ENCODE data around the gene PHACTR2. TPM values are rescaled to one million over a fixed set of nuclear protein-coding genes. Genes with fewer than 3 reads are reported as not detected.

Gene PHACTR2
- total and polyA plus RNA-seq, 2 of the 13 experiments (the other 11 are each of a cell fraction or from before 2014, with no cell fraction given): 11.3 to 28.2 TPM

DNA sequence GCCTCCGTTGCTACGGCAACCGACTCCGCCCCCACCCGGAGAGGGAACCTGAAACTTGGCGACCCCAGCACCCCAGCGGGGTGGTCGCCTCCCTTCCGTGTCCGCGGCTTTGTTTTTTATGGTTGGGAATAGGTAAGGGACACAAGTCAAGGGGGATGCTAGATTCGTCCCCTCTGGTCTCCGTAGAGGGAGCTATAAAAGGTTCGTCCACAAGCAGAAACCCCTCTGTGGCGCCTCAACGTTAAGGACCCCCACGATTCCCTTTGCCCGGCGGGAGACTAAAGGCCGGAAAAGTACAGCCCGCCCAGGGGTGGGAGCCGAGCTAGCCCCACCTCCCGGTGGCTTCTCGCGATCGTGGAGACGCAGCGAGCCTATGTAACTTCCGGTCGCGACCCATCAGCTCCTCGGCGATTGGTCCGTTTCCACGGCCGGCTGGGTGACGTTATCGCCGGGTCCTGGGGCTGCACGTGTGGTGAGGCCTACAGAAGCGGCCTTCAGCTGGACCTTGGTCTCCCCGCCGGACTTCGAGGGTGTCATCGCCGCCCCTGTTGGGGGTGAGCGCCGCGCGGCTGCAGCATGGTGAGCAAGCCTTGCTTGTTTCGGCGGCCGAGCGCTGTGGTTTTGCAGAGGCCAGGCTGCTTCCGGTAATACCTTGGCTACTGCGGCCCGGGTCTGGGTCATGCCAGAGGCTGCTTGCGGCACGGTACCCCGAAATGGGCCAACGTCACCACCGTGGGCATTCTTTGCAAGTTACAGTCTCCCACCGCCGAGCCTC lies 165.3 kb downstream of the PHACTR2 start, which contains the start of gene LTV1 (continued):
- TF ChIP-seq, protein P1, sequence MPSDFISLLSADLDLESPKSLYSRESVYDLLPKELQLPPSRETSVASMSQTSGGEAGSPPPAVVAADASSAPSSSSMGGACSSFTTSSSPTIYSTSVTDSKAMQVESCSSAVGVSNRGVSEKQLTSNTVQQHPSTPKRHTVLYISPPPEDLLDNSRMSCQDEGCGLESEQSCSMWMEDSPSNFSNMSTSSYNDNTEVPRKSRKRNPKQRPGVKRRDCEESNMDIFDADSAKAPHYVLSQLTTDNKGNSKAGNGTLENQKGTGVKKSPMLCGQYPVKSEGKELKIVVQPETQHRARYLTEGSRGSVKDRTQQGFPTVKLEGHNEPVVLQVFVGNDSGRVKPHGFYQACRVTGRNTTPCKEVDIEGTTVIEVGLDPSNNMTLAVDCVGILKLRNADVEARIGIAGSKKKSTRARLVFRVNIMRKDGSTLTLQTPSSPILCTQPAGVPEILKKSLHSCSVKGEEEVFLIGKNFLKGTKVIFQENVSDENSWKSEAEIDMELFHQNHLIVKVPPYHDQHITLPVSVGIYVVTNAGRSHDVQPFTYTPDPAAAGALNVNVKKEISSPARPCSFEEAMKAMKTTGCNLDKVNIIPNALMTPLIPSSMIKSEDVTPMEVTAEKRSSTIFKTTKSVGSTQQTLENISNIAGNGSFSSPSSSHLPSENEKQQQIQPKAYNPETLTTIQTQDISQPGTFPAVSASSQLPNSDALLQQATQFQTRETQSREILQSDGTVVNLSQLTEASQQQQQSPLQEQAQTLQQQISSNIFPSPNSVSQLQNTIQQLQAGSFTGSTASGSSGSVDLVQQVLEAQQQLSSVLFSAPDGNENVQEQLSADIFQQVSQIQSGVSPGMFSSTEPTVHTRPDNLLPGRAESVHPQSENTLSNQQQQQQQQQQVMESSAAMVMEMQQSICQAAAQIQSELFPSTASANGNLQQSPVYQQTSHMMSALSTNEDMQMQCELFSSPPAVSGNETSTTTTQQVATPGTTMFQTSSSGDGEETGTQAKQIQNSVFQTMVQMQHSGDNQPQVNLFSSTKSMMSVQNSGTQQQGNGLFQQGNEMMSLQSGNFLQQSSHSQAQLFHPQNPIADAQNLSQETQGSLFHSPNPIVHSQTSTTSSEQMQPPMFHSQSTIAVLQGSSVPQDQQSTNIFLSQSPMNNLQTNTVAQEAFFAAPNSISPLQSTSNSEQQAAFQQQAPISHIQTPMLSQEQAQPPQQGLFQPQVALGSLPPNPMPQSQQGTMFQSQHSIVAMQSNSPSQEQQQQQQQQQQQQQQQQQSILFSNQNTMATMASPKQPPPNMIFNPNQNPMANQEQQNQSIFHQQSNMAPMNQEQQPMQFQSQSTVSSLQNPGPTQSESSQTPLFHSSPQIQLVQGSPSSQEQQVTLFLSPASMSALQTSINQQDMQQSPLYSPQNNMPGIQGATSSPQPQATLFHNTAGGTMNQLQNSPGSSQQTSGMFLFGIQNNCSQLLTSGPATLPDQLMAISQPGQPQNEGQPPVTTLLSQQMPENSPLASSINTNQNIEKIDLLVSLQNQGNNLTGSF (CRISPR knock-in tag; IDR thresholded peaks at IDR 0.05): peak; percentile 99
- peak; percentile 50 for TF ChIP-seq DPF2 (CRISPR knock-in tag; IDR thresholded peaks at IDR 0.05; ENCODE audit: borderline replicate concordance, low read depth)
- TF ChIP-seq ZNF260 (CRISPR knock-in tag; IDR thresholded peaks at IDR 0.05; ENCODE audit: borderline replicate concordance, low read depth): no peak
- TF ChIP-seq IRF2 (CRISPR knock-in tag; IDR thresholded peaks at IDR 0.05): peak; percentile 97
- TF ChIP-seq ZNF556 (CRISPR knock-in tag; IDR thresholded peaks at IDR 0.05; ENCODE audit: borderline replicate concordance): peak; percentile 96
- peak; percentile 100 for TF ChIP-seq RNF2 (conservative IDR thresholded peaks at IDR 0.05; ENCODE audit: low read depth)
- TF ChIP-seq HNF4A (CRISPR knock-in tag; IDR thresholded peaks at IDR 0.05): peak; percentile 97
- peak; percentile 76; the same call in 1 of the 2 replicates for TF ChIP-seq KLF13 (CRISPR knock-in tag; IDR thresholded peaks at IDR 0.05)
- TF ChIP-seq MIXL1 (CRISPR knock-in tag; IDR thresholded peaks at IDR 0.05): peak; percentile 72; the same call in 1 of the 2 replicates
- TF ChIP-seq ELF3 (CRISPR knock-in tag; IDR thresholded peaks at IDR 0.05): peak; percentile 88
- no peak for TF ChIP-seq THYN1 (CRISPR knock-in tag; IDR thresholded peaks at IDR 0.05; ENCODE audit: borderline replicate concordance, low read depth)
- TF ChIP-seq NRL (CRISPR knock-in tag; IDR thresholded peaks at IDR 0.05; ENCODE audit: borderline replicate concordance): peak; percentile 98
- TF ChIP-seq NAIF1 (CRISPR knock-in tag; IDR thresholded peaks at IDR 0.05; ENCODE audit: borderline replicate concordance): peak; percentile 94
- TF ChIP-seq, protein P2, sequence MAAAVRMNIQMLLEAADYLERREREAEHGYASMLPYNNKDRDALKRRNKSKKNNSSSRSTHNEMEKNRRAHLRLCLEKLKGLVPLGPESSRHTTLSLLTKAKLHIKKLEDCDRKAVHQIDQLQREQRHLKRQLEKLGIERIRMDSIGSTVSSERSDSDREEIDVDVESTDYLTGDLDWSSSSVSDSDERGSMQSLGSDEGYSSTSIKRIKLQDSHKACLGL (CRISPR knock-in tag; IDR thresholded peaks at IDR 0.05): peak; percentile 100
- no peak for TF ChIP-seq SMYD3 (CRISPR knock-in tag; IDR thresholded peaks at IDR 0.05)
- TF ChIP-seq ZNF768 (CRISPR knock-in tag; IDR thresholded peaks at IDR 0.05): peak; percentile 88; the same call in 1 of the 2 replicates
- TF ChIP-seq, protein P3, sequence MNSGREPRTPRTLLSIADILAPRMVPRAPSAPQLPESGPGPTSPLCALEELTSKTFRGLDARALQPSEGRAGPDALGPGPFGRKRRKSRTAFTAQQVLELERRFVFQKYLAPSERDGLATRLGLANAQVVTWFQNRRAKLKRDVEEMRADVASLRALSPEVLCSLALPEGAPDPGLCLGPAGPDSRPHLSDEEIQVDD (CRISPR knock-in tag; IDR thresholded peaks at IDR 0.05; ENCODE audit: borderline replicate concordance): peak; percentile 97; the same call in 1 of the 2 replicates
- peak; percentile 94; the same call in 1 of the 2 replicates for TF ChIP-seq ZFP36L1 (CRISPR knock-in tag; IDR thresholded peaks at IDR 0.05)
- 0 out of 2 replicates have a peak, but pooled peaks have one; percentile 60 for TF ChIP-seq ZNF354B (CRISPR knock-in tag; IDR thresholded peaks at IDR 0.05)
- TF ChIP-seq, protein P4, sequence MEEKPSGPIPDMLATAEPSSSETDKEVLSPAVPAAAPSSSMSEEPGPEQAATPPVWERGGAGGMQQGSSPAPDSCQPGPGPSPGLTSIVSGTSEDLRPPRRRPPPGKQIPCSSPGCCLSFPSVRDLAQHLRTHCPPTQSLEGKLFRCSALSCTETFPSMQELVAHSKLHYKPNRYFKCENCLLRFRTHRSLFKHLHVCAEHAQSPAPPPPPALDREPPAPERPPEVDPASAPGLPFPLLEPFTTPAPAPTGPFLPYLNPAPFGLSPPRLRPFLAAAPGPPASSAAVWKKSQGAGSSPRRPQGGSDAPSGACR (CRISPR knock-in tag; IDR thresholded peaks at IDR 0.05): peak; percentile 99
- TF ChIP-seq ZNF75D (CRISPR knock-in tag; IDR thresholded peaks at IDR 0.05; ENCODE audit: borderline replicate concordance): peak; percentile 96
- TF ChIP-seq SMAD1 (CRISPR knock-in tag; IDR thresholded peaks at IDR 0.05; ENCODE audit: borderline replicate concordance, low read depth): peak; percentile 98; the same call in 1 of the 2 replicates
- TF ChIP-seq ISX (CRISPR knock-in tag; conservative IDR thresholded peaks at IDR 0.05): peak; percentile 94

All from HepG2 (cell line).